H9 (cell line): ENCODE measurements around the gene VRK3. TPM values are rescaled to one million over a fixed set of nuclear protein-coding genes. Genes with fewer than 3 reads are reported as not detected.

Experiments used
- DNase-seq: peaks from one replicate; pipeline ENCODE4 v3.0.0-alpha.2; 2017
- H2AFZ ChIP-seq: one replicate; pipeline ENCODE4 v1.6.1; 2013; ENCODE audit warnings: mild to moderate bottlenecking, low read length, control low read depth, moderate library complexity
- H2AK5ac ChIP-seq: 2 replicates; pipeline ENCODE4 v1.6.1; 2013; ENCODE audit warnings: low read length, control low read depth, mixed read lengths; ENCODE audit not compliant: insufficient read length
- H2BK120ac ChIP-seq: one replicate; pipeline ENCODE4 v1.6.1; 2013; ENCODE audit warnings: low read depth, mild to moderate bottlenecking, low read length, control low read depth, inconsistent platforms; ENCODE audit not compliant: poor library complexity, severe bottlenecking
- H2BK12ac ChIP-seq: 2 replicates; pipeline ENCODE4 v1.6.1; 2013; ENCODE audit warnings: low read length, control low read depth, mixed read lengths, low read depth; ENCODE audit not compliant: insufficient read length
- H2BK15ac ChIP-seq: 2 replicates; pipeline ENCODE4 v1.6.1; 2013; ENCODE audit warnings: low read depth, low read length, control low read depth
- H2BK20ac ChIP-seq: one replicate; pipeline ENCODE4 v1.6.1; 2013; ENCODE audit warnings: low read depth, mild to moderate bottlenecking, low read length, control low read depth, inconsistent platforms; ENCODE audit not compliant: poor library complexity, severe bottlenecking
- H2BK5ac ChIP-seq: 2 replicates; pipeline ENCODE4 v1.6.1; 2013; ENCODE audit warnings: low read length, control low read depth, mixed read lengths; ENCODE audit not compliant: insufficient read length
- H3K14ac ChIP-seq: 2 replicates; pipeline ENCODE4 v1.6.1; 2013; ENCODE audit warnings: low read length, control low read depth; ENCODE audit not compliant: insufficient read depth
- H3K18ac ChIP-seq: 2 replicates; pipeline ENCODE4 v1.6.1; 2013; ENCODE audit warnings: low read depth, mild to moderate bottlenecking, mixed read lengths, low read length, control low read depth; ENCODE audit not compliant: insufficient read length
- H3K23ac ChIP-seq: 2 replicates; pipeline ENCODE4 v1.6.1; 2013; ENCODE audit warnings: low read length, control low read depth, mixed read lengths, low read depth; ENCODE audit not compliant: insufficient read length
- H3K23me2 ChIP-seq: 2 replicates; pipeline ENCODE4 v1.6.1; 2013; ENCODE audit warnings: low read depth, mild to moderate bottlenecking, mixed read lengths, low read length, control low read depth; ENCODE audit not compliant: insufficient read length, poor library complexity, severe bottlenecking
- H3K27ac ChIP-seq: 2 replicates; pipeline ENCODE4 v1.5.1; 2013; ENCODE audit warnings: low read length, control low read depth, mixed read lengths, low read depth; ENCODE audit not compliant: insufficient read length
- H3K27me3 ChIP-seq: 2 replicates; pipeline ENCODE4 v1.6.1; 2013; ENCODE audit warnings: low read length, control low read depth, inconsistent platforms; ENCODE audit not compliant: insufficient read depth
- H3K4ac ChIP-seq: 2 replicates; pipeline ENCODE4 v1.6.1; 2013; ENCODE audit warnings: low read depth, mild to moderate bottlenecking, control low read depth, inconsistent platforms, low read length, moderate library complexity
- H3K4me1 ChIP-seq: 2 replicates; pipeline ENCODE4 v1.6.1; 2013; ENCODE audit warnings: low read length, control low read depth, inconsistent platforms; ENCODE audit not compliant: insufficient read depth
- H3K4me2 ChIP-seq: 2 replicates; pipeline ENCODE4 v1.6.1; 2013; ENCODE audit warnings: low read length, control low read depth, mixed read lengths; ENCODE audit not compliant: insufficient read length, insufficient read depth
- H3K56ac ChIP-seq: 2 replicates; pipeline ENCODE4 v1.6.1; 2013; ENCODE audit warnings: low read depth, mild to moderate bottlenecking, mixed read lengths, low read length, control low read depth; ENCODE audit not compliant: insufficient read length
- H3K79me1 ChIP-seq: 2 replicates; pipeline ENCODE4 v1.6.1; 2013; ENCODE audit warnings: low read depth, mild to moderate bottlenecking, moderate library complexity, low read length, control low read depth, inconsistent platforms; ENCODE audit not compliant: insufficient read depth, poor library complexity, severe bottlenecking
- H3K79me2 ChIP-seq: 2 replicates; pipeline ENCODE4 v1.6.1; 2013; ENCODE audit warnings: low read length, control low read depth, inconsistent platforms; ENCODE audit not compliant: insufficient read depth
- H3K9ac ChIP-seq: 2 replicates; pipeline ENCODE4 v1.6.1; 2013; ENCODE audit warnings: low read length, control low read depth, mixed read lengths; ENCODE audit not compliant: insufficient read length; ENCODE audit errors: extremely low read depth
- H3K9me3 ChIP-seq: one replicate; pipeline ENCODE4 v1.6.1; 2013; ENCODE audit warnings: low read depth, low read length, inconsistent platforms; ENCODE audit not compliant: control insufficient read depth
- H3T11ph ChIP-seq: one replicate; pipeline ENCODE4 v1.6.1; 2013; ENCODE audit warnings: mild to moderate bottlenecking, low read length, control low read depth, inconsistent platforms
- H4K20me1 ChIP-seq: one replicate; pipeline ENCODE4 v1.6.1; 2013; ENCODE audit not compliant: control insufficient read depth, insufficient read length, insufficient read depth
- H4K5ac ChIP-seq: 2 replicates; pipeline ENCODE4 v1.6.1; 2013; ENCODE audit warnings: low read depth, mild to moderate bottlenecking, mixed read lengths, low read length, control low read depth; ENCODE audit not compliant: insufficient read length
- H4K8ac ChIP-seq: replicated peaks from 2 replicates; pipeline ENCODE4 v1.6.1; 2013; ENCODE audit warnings: low read length, control low read depth, mixed read lengths, low read depth; ENCODE audit not compliant: insufficient read length
- H4K91ac ChIP-seq: 2 replicates; pipeline ENCODE4 v1.6.1; 2013; ENCODE audit warnings: low read depth, mild to moderate bottlenecking, moderate library complexity, mixed read lengths, low read length, control low read depth; ENCODE audit not compliant: insufficient read length
- H3K27ac Mint-ChIP-seq, 3 experiments: 2 replicates in 2 of 3; 3 replicates in 1 of 3; pipeline ENCODE4 v1.8.0; 2020 to 2021; ENCODE audit warnings: mixed read lengths in 3 of 3, mild to moderate bottlenecking in 1 of 3, moderate library complexity in 1 of 3
- H3K27me3 Mint-ChIP-seq: 2 replicates; pipeline ENCODE4 v1.8.0; 2021; ENCODE audit warnings: low read depth, mild to moderate bottlenecking, moderate library complexity, mixed read lengths
- H3K36me3 Mint-ChIP-seq, 3 experiments: 2 replicates in 2 of 3; 3 replicates in 1 of 3; pipeline ENCODE4 v1.8.0; 2020 to 2021; ENCODE audit warnings: low read depth in 3 of 3, mixed read lengths in 3 of 3; ENCODE audit not compliant: insufficient read depth in 1 of 3
- H3K4me1 Mint-ChIP-seq, 2 experiments: 2 replicates each; pipeline ENCODE4 v1.8.0; 2020; ENCODE audit warnings: mixed read lengths in 2 of 2
- H3K4me3 Mint-ChIP-seq, 2 experiments: 2 replicates in 1 of 2; 3 replicates in 1 of 2; pipeline ENCODE4 v1.8.0; 2020 to 2021; ENCODE audit warnings: mild to moderate bottlenecking in 2 of 2, mixed read lengths in 2 of 2, moderate library complexity in 1 of 2
- H3K9me3 Mint-ChIP-seq, 2 experiments: 2 replicates in 1 of 2; 3 replicates in 1 of 2; pipeline ENCODE4 v1.8.0; 2020; ENCODE audit warnings: mild to moderate bottlenecking in 2 of 2, mixed read lengths in 2 of 2, moderate library complexity in 1 of 2
- WGBS: extraction: QIAGEN DNeasy Blood & Tissue Kit; methylation state at CpG from one replicate; pipeline ENCODE4 v1.1.7; 2013; ENCODE audit warnings: missing lambda C conversion rate, low lambda C conversion rate, mixed read lengths; ENCODE audit not compliant: insufficient read length; ENCODE audit errors: extremely low coverage; 5-methylcytosine and 5-hydroxymethylcytosine counted together
- total RNA-seq: library from RNA; stranded (reverse); gene quantifications from 2 replicates; pipeline ENCODE4 v1.2.1, GENCODE V29; 2021
- TF ChIP-seq, protein P1 (sequence below): fragments of 200-600 bp; sonication (generic); conservative IDR thresholded peaks from 3 replicates; pipeline ENCODE4 v1.8.0; 2021; ENCODE audit warnings: antibody characterized with exemption, mild to moderate bottlenecking

VRK3 gene
- total RNA-seq, 1 experiment from 2014 or later = 33.5 TPM

DNA sequence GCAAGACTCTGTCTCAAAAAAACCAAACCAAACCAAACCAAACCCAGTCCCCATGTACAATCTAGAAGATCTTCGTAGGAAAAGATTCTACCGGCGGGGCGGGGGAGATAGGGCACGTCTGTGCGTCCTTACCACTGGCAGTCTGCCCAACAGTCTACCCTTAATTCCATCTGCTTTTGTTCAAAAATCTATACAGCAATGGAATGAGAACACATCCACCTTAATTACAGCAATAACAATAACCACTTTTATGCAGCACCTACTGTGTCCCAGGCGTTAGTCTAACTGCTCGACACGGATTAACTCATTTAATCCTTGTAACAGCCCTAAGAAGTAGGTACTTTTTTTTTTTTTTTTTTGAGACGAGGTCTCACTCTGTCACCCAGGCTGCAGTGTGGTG lies 98.7 kb downstream of the VRK3 start:
- H2BK120ac ChIP-seq = no peak overlapping the region
- no peak overlapping the region for H2AFZ ChIP-seq
- TF ChIP-seq, protein P1, sequence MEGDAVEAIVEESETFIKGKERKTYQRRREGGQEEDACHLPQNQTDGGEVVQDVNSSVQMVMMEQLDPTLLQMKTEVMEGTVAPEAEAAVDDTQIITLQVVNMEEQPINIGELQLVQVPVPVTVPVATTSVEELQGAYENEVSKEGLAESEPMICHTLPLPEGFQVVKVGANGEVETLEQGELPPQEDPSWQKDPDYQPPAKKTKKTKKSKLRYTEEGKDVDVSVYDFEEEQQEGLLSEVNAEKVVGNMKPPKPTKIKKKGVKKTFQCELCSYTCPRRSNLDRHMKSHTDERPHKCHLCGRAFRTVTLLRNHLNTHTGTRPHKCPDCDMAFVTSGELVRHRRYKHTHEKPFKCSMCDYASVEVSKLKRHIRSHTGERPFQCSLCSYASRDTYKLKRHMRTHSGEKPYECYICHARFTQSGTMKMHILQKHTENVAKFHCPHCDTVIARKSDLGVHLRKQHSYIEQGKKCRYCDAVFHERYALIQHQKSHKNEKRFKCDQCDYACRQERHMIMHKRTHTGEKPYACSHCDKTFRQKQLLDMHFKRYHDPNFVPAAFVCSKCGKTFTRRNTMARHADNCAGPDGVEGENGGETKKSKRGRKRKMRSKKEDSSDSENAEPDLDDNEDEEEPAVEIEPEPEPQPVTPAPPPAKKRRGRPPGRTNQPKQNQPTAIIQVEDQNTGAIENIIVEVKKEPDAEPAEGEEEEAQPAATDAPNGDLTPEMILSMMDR = no peak
- peaks cover 2% of the 10 kb centered on the region for H4K20me1 ChIP-seq
- peaks cover 0 to 4% of the 10 kb centered on the region in 2 experiments; a peak in 3 of 5 replicates for H3K9me3 Mint-ChIP-seq
- no peak overlapping the region for H3K14ac ChIP-seq
- peak overlapping the region; percentile 7 to 46; a peak in 2 of 5 replicates for H3K4me3 Mint-ChIP-seq
- no peak overlapping the region for H2BK5ac ChIP-seq
- H3K56ac ChIP-seq = no peak overlapping the region
- no peaks in the 10 kb centered on the region for H3K27me3 ChIP-seq
- no peak overlapping the region for H3K4ac ChIP-seq
- no peak overlapping the region for H4K8ac ChIP-seq
- H2BK20ac ChIP-seq = no peak overlapping the region
- no peak overlapping the region for H4K5ac ChIP-seq
- no peak overlapping the region for H3K4me2 ChIP-seq
- peaks cover 10% of the 10 kb centered on the region for H3K23me2 ChIP-seq
- no peak overlapping the region for H3K23ac ChIP-seq
- H4K91ac ChIP-seq = no peak overlapping the region
- no peak overlapping the region; a peak in 1 of 7 replicates for H3K27ac Mint-ChIP-seq
- peaks cover 43 to 74% (median 61%) of the 10 kb centered on the region in 3 experiments; a peak in 6 of 7 replicates for H3K36me3 Mint-ChIP-seq
- H3K27ac ChIP-seq = no peak overlapping the region
- peaks cover 3% of the 10 kb centered on the region for H3K27me3 Mint-ChIP-seq
- no peaks in the 10 kb centered on the region for H3K9me3 ChIP-seq
- no peak overlapping the region for H2BK12ac ChIP-seq
- no peaks in the 10 kb centered on the region; the same call in 1 of the 2 replicates for H3K4me1 ChIP-seq
- H2AK5ac ChIP-seq = no peak overlapping the region
- no peak overlapping the region for H2BK15ac ChIP-seq
- peaks cover 32% of the 10 kb centered on the region; the same call in 1 of the 2 replicates for H3K79me2 ChIP-seq
- WGBS = no CpG with 5 or more reads among the region's 10 CpGs
- peaks cover 30 to 55% of the 10 kb centered on the region in 2 experiments for H3K4me1 Mint-ChIP-seq
- DNase-seq = no peak
- H3K18ac ChIP-seq = no peak overlapping the region
- no peak overlapping the region for H3T11ph ChIP-seq
- no peak overlapping the region for H3K9ac ChIP-seq
- H3K79me1 ChIP-seq = peaks cover 2% of the 10 kb centered on the region

Other genes with a start within 250 kb of the VRK3 start
- gene FUZ, start 212.1 kb downstream of the VRK3 start, total RNA-seq = 25.1 and 29.7 TPM in 2 replicates
- gene MED25, start 207.1 kb downstream of the VRK3 start, total RNA-seq = 76.7 and 77.5 TPM in 2 replicates
- gene PTOV1, start 174.2 kb downstream of the VRK3 start, total RNA-seq = 309 and 317 TPM in 2 replicates
- 144 and 157 TPM in 2 replicates for gene PNKP, start 157.8 kb downstream of the VRK3 start, total RNA-seq
- gene AKT1S1, start 148.0 kb downstream of the VRK3 start, total RNA-seq = 43.5 and 44.6 TPM in 2 replicates
- gene TBC1D17, start 147.7 kb downstream of the VRK3 start, total RNA-seq = 33.6 and 33.9 TPM in 2 replicates
- gene IL4I1, start 128.5 kb downstream of the VRK3 start, total RNA-seq = 0.29 and 0.61 TPM in 2 replicates
- 18.5 and 20.6 TPM in 2 replicates for gene ATF5, start 96.2 kb downstream of the VRK3 start, total RNA-seq
- 127 and 137 TPM in 2 replicates for gene NUP62, start 95.9 kb downstream of the VRK3 start, total RNA-seq
- gene SIGLEC11, start 64.2 kb downstream of the VRK3 start, total RNA-seq = not detected in 2 replicates
- 18.9 and 19.0 TPM in 2 replicates for gene ZNF473, start 633 bp upstream of the VRK3 start, total RNA-seq
- gene IZUMO2, start 137.9 kb upstream of the VRK3 start, total RNA-seq = 0.81 TPM in 1 of 2 replicates, not detected in the other
- gene MYH14, start 178.2 kb upstream of the VRK3 start, total RNA-seq = 27.7 and 28.6 TPM in 2 replicates